Endothelial cell of umbilical vein (primary cell): ENCODE measurements around the gene SDHB. TPM values are rescaled to one million over a fixed set of nuclear protein-coding genes. Genes with fewer than 3 reads are reported as not detected.
"Not testable (repeated sequence)": the region's sequence is repeated elsewhere in the genome, so short reads cannot be mapped to it uniquely, and the experiment has no call there.

Source experiments
- BruUV-seq: library from RNA; stranded (reverse); fragments of 400-500 nt; replicated peaks from 2 replicates; lab custom pipeline; 2021; lab: Mats Ljungman, UMichigan
- CTCF ChIA-PET: fragments of 300-600, 350-600 bp; sonication (Branson Sonifier 250); formaldehyde crosslinking; loops from one replicate; lab custom pipeline; 2021; ENCODE audit warnings: antibody characterized with exemption, inconsistent platforms; lab: Charles Lee
- POLR2A ChIA-PET: fragments of 300-600, 350-600 bp; sonication (Branson Sonifier 250); formaldehyde crosslinking; loops from one replicate; lab custom pipeline; 2021; ENCODE audit warnings: antibody characterized with exemption, inconsistent platforms; lab: Charles Lee
- DNase-seq: peaks from one replicate; pipeline ENCODE4 v3.0.0-alpha.2; 2011; ENCODE audit warnings: low read depth, low spot score
- FAIRE-seq: peaks from 2 replicates; lab custom pipeline; 2011; peaks lifted over from hg19 to GRCh38; lab: Jason Lieb, UNC
- H2AFZ ChIP-seq: 2 replicates; pipeline ENCODE4 v1.6.0; 2012; ENCODE audit warnings: low read depth, low read length, control low read depth, inconsistent platforms
- H3K27ac ChIP-seq: 2 replicates; pipeline ENCODE4 v1.5.1; 2011; ENCODE audit warnings: low read depth, mild to moderate bottlenecking, control low read depth, low read length, moderate library complexity; ENCODE audit not compliant: insufficient read depth
- H3K27me3 ChIP-seq, 2 experiments: 2 replicates each; pipeline versions ENCODE4 v1.6.0 to v1.6.1; 2011; ENCODE audit warnings: low read length in 2 of 2, mixed read lengths in 1 of 2; ENCODE audit not compliant: control insufficient read depth in 2 of 2, insufficient read depth in 2 of 2
- H3K36me3 ChIP-seq, 2 experiments: 2 replicates in 1 of 2; 3 replicates in 1 of 2; pipeline ENCODE4 v1.5.1; 2011; ENCODE audit warnings: low read length in 2 of 2, mild to moderate bottlenecking in 1 of 2, moderate library complexity in 1 of 2; ENCODE audit not compliant: control insufficient read depth in 2 of 2, insufficient read depth in 2 of 2; ENCODE audit errors: extremely low read depth in 1 of 2
- H3K4me1 ChIP-seq: 3 replicates; pipeline ENCODE4 v1.5.1; 2011; ENCODE audit warnings: mild to moderate bottlenecking, low read length; ENCODE audit not compliant: control insufficient read depth, insufficient read depth; ENCODE audit errors: extremely low read depth
- H3K4me2 ChIP-seq: 2 replicates; pipeline ENCODE4 v1.6.1; 2011; ENCODE audit warnings: low read length, control low read depth, mixed read lengths; ENCODE audit not compliant: insufficient read depth
- H3K4me3 ChIP-seq, 3 experiments: fragments of 200-600 bp in 1 of 3; sonication (generic), shearing (Covaris generic) in 1 of 3; replicated peaks in 1 of 3; 2 replicates each; pipeline ENCODE4 v1.5.1; 2011 to 2016; ENCODE audit warnings: control low read depth in 3 of 3, low read length in 3 of 3, mild to moderate bottlenecking in 2 of 3, inconsistent platforms in 1 of 3, low read depth in 1 of 3, moderate library complexity in 1 of 3; ENCODE audit not compliant: insufficient read depth in 1 of 3
- H3K79me2 ChIP-seq: 2 replicates; pipeline ENCODE4 v1.6.0; 2012; ENCODE audit warnings: low read length, inconsistent platforms; ENCODE audit not compliant: control insufficient read depth, insufficient read depth
- H3K9ac ChIP-seq: replicated peaks from 2 replicates; pipeline ENCODE3; 2011; ENCODE audit warnings: low read length, control low read depth; ENCODE audit not compliant: insufficient read depth; ENCODE audit errors: extremely low read depth
- H3K9me1 ChIP-seq: replicated peaks from 3 replicates; pipeline ENCODE4 v1.6.0; 2011; ENCODE audit warnings: mild to moderate bottlenecking, low read length; ENCODE audit not compliant: control insufficient read depth, insufficient read depth; ENCODE audit errors: extremely low read depth
- H3K9me3 ChIP-seq: replicated peaks from 2 replicates; pipeline ENCODE4 v1.5.1; 2012; ENCODE audit warnings: low read length, inconsistent platforms; ENCODE audit not compliant: control insufficient read depth, insufficient read depth
- H4K20me1 ChIP-seq: replicated peaks from 2 replicates; pipeline ENCODE3; 2011; ENCODE audit warnings: mild to moderate bottlenecking, low read length; ENCODE audit not compliant: control insufficient read depth, insufficient read depth; ENCODE audit errors: extremely low read depth
- EZH2 ChIP-seq: IDR thresholded peaks from 2 replicates; pipeline ENCODE4 v1.6.1; 2012; ENCODE audit warnings: borderline replicate concordance, low read depth, mild to moderate bottlenecking, moderate library complexity, low read length, inconsistent platforms; ENCODE audit not compliant: severe bottlenecking
- GATA2 ChIP-seq: IDR thresholded peaks from 2 replicates; pipeline ENCODE4 v1.7.0; 2011; ENCODE audit warnings: low read depth, mild to moderate bottlenecking, moderate library complexity, mixed read lengths, low read length; ENCODE audit not compliant: insufficient read length, insufficient read depth
- MAX ChIP-seq: IDR thresholded peaks from 2 replicates; pipeline ENCODE4 v1.6.1; 2011; ENCODE audit not compliant: insufficient read depth, insufficient read length
- dilution Hi-C: fragments of 300-500 bp; cut with MboI; formaldehyde crosslinking; loops from one replicate; pipeline ENCODE4 v1.15.0; 2019; ENCODE audit warnings: low sequenced_read_pairs; ENCODE audit not compliant: extremely low pct_ligation_motif_present
- intact Hi-C: fragments of 100-400 bp; cut with micrococcal nuclease; formaldehyde crosslinking; loops from one replicate; pipeline ENCODE4 v1.10.0; 2022
- polyA plus RNA-seq, 4 experiments: library from polyadenylated mRNA; depleted of rRNA in 3 of 4; stranded (reverse) in 3 of 4; unstranded in 1 of 4; fragments of >200 nt; gene quantifications; 2 replicates each; pipeline versions ENCODE4 v1.2.1 to v1.2.3, GENCODE V29; 2011 to 2012; ENCODE audit warnings: missing spikeins in 1 of 4
- total RNA-seq: library from RNA; stranded (reverse); gene quantifications from 2 replicates; pipeline ENCODE4 v1.2.3, GENCODE V29; 2021

The SDHB gene
- total and polyA plus RNA-seq, 2 donors (not counting 3 experiments of a cell fraction or from before 2014, with no cell fraction given): 96.2 to 98.1 TPM

- H3K4me1 ChIP-seq, H3K27me3 ChIP-seq, H3K9me1 ChIP-seq, H2AFZ ChIP-seq, intact Hi-C loops, H3K4me2 ChIP-seq, H3K36me3 ChIP-seq, BruUV-seq, FAIRE-seq, H4K20me1 ChIP-seq, H3K9me3 ChIP-seq, H3K4me3 ChIP-seq, dilution Hi-C loops, H3K79me2 ChIP-seq, POLR2A ChIA-PET, H3K27ac ChIP-seq, H3K9ac ChIP-seq: not testable (repeated sequence)
- CTCF ChIA-PET: interaction anchor here (0.8 to 5.7 kb wide), 6 partner anchors 11 to 274 kb away, joined by 3 to 37 read pairs (median 4); no protein-coding TSS in a partner anchor
- peak; percentile 13 for DNase-seq
- TF ChIP-seq GATA2: peak; percentile 15
These were observed 8.9 kb upstream of the SDHB start for GRCh38 chr1:17062751-17063150.

- no peak overlapping the region for H3K9ac ChIP-seq
- no peaks in the 10 kb centered on the region for H3K36me3 ChIP-seq
- CTCF ChIA-PET: interaction anchor here (0.9 to 5.7 kb wide), 7 partner anchors 12 to 341 kb away, joined by 3 to 37 read pairs (median 4); no protein-coding TSS in a partner anchor
- intact Hi-C loops: no loop called here
- H2AFZ ChIP-seq: no peak overlapping the region
- POLR2A ChIA-PET: no interaction called here
- dilution Hi-C loops: no loop called here
- TF ChIP-seq MAX (no peak), EZH2 (no peak)
- H3K4me1 ChIP-seq: peaks cover 5% of the 10 kb centered on the region
- DNase-seq (no peak), FAIRE-seq (no peak)
- H3K9me3 ChIP-seq: no peaks in the 10 kb centered on the region
- no peaks in the 10 kb centered on the region for H3K9me1 ChIP-seq
- H3K4me2 ChIP-seq: no peak overlapping the region
- H3K4me3 ChIP-seq: no peak overlapping the region
- H3K79me2 ChIP-seq: no peaks in the 10 kb centered on the region
- no peaks in the 10 kb centered on the region for H3K27me3 ChIP-seq
- no peaks in the 10 kb centered on the region for H4K20me1 ChIP-seq
- BruUV-seq: no TSS peak
- H3K27ac ChIP-seq: no peak overlapping the region
These were observed 8.1 kb upstream of the SDHB start for GRCh38 chr1:17061892-17062291.
